ENCODE measurements around the gene AKT2. TPM values are rescaled to one million over a fixed set of nuclear protein-coding genes. Genes with fewer than 3 reads are reported as not detected.

The AKT2 gene
- total RNA-seq, 2 donors from 2014 or later = 190 to 208 TPM

- TF ChIP-seq, protein P1, sequence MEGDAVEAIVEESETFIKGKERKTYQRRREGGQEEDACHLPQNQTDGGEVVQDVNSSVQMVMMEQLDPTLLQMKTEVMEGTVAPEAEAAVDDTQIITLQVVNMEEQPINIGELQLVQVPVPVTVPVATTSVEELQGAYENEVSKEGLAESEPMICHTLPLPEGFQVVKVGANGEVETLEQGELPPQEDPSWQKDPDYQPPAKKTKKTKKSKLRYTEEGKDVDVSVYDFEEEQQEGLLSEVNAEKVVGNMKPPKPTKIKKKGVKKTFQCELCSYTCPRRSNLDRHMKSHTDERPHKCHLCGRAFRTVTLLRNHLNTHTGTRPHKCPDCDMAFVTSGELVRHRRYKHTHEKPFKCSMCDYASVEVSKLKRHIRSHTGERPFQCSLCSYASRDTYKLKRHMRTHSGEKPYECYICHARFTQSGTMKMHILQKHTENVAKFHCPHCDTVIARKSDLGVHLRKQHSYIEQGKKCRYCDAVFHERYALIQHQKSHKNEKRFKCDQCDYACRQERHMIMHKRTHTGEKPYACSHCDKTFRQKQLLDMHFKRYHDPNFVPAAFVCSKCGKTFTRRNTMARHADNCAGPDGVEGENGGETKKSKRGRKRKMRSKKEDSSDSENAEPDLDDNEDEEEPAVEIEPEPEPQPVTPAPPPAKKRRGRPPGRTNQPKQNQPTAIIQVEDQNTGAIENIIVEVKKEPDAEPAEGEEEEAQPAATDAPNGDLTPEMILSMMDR (conservative IDR thresholded peaks at IDR 0.05) = peak; percentile 81
- WGBS, 2 experiments (ENCODE audit: insufficient coverage in 1 of 2, insufficient read length in 1 of 2) = 45 to 46% methylated on average over 29 to 53 of the region's 54 CpGs
- no peak overlapping the region for H3K27ac Mint-ChIP-seq
- DNase-seq = peak; percentile 92
- H3K4me1 Mint-ChIP-seq = no peaks in the 10 kb centered on the region
- H3K36me3 ChIP-seq (ENCODE audit: control insufficient read depth, insufficient read depth, low read length) = no peaks in the 10 kb centered on the region
- H3K9me3 Mint-ChIP-seq = peaks cover 4% of the 10 kb centered on the region
- H3K4me1 ChIP-seq (ENCODE audit: control insufficient read depth, insufficient read depth, low read length) = no peaks in the 10 kb centered on the region
- no peak overlapping the region for H3K9ac ChIP-seq (ENCODE audit: extremely low read depth, low read length, poor library complexity, severe bottlenecking)
- H3K4me3 Mint-ChIP-seq = peak overlapping the region; percentile 38
- no peak overlapping the region for H3K4me3 ChIP-seq (ENCODE audit: low read length)
- H3K27me3 Mint-ChIP-seq (ENCODE audit: insufficient read depth) = peaks cover 51% of the 10 kb centered on the region
- H3K27ac ChIP-seq (ENCODE audit: low read depth, low read length) = no peak overlapping the region
- H3K27me3 ChIP-seq (ENCODE audit: control insufficient read depth, insufficient read depth, low read length, poor library complexity, severe bottlenecking) = peaks cover 52% of the 10 kb centered on the region
- H3K9me3 ChIP-seq (ENCODE audit: control insufficient read depth, low read length) = no peaks in the 10 kb centered on the region
- H3K36me3 Mint-ChIP-seq (ENCODE audit: low read depth) = peaks cover 5% of the 10 kb centered on the region
Observed at GRCh38 chr19:40217027-40217810, 67.9 kb downstream of the AKT2 start.

DNA sequence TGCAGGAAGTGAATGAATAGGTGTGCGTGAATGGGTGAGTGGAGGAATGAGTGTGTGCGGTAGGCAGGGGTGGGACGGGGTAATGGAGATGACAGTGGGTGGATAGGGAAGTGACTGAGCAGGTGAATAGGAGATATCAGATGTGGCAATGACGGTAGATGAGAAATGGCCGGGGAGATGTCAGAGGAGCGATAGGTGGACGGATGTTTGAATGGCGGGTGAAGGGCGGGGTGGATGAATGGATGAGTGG is 68.4 kb downstream of the AKT2 start:
- Mint-ChIP-seq H3K4me1 (no peaks in the 10 kb centered on the region), H3K9me3 (no peaks in the 10 kb centered on the region), H3K27ac (no peak overlapping the region), H3K27me3 (ENCODE audit: insufficient read depth) (peaks cover 49% of the 10 kb centered on the region), H3K4me3 (peak overlapping the region; percentile 38), H3K36me3 (ENCODE audit: low read depth) (peaks cover 10% of the 10 kb centered on the region)
- no peak overlapping the region for H3K4me3 ChIP-seq (ENCODE audit: low read length)
- no peak overlapping the region for H3K9ac ChIP-seq (ENCODE audit: extremely low read depth, low read length, poor library complexity, severe bottlenecking)
- no peak overlapping the region for H3K27ac ChIP-seq (ENCODE audit: low read depth, low read length)
- peaks cover 52% of the 10 kb centered on the region for H3K27me3 ChIP-seq (ENCODE audit: control insufficient read depth, insufficient read depth, low read length, poor library complexity, severe bottlenecking)
- H3K9me3 ChIP-seq (ENCODE audit: control insufficient read depth, low read length) = no peaks in the 10 kb centered on the region
- H3K36me3 ChIP-seq (ENCODE audit: control insufficient read depth, insufficient read depth, low read length) = no peaks in the 10 kb centered on the region
- no peaks in the 10 kb centered on the region for H3K4me1 ChIP-seq (ENCODE audit: control insufficient read depth, insufficient read depth, low read length)
- 86 to 88% methylated on average over 4 to 9 of the region's 9 CpGs for WGBS, 2 experiments (ENCODE audit: insufficient coverage in 1 of 2, insufficient read length in 1 of 2)
- DNase-seq = no peak
- TF ChIP-seq, protein P1 (conservative IDR thresholded peaks at IDR 0.05) = no peak

GRCh38 chr19:40216013-40216776 is 69.0 kb downstream of the AKT2 start:
- no peak overlapping the region for H3K9ac ChIP-seq (ENCODE audit: extremely low read depth, low read length, poor library complexity, severe bottlenecking)
- no peaks in the 10 kb centered on the region for H3K9me3 ChIP-seq (ENCODE audit: control insufficient read depth, low read length)
- DNase-seq = no peak
- 83 to 90% methylated on average over 13 to 22 of the region's 23 CpGs for WGBS, 2 experiments (ENCODE audit: insufficient coverage in 1 of 2, insufficient read length in 1 of 2)
- Mint-ChIP-seq H3K36me3 (ENCODE audit: low read depth) (peaks cover 15% of the 10 kb centered on the region), H3K4me1 (no peaks in the 10 kb centered on the region), H3K27ac (no peak overlapping the region), H3K9me3 (no peaks in the 10 kb centered on the region), H3K4me3 (no peak overlapping the region), H3K27me3 (ENCODE audit: insufficient read depth) (peaks cover 47% of the 10 kb centered on the region)
- no peak overlapping the region for H3K4me3 ChIP-seq (ENCODE audit: low read length)
- H3K4me1 ChIP-seq (ENCODE audit: control insufficient read depth, insufficient read depth, low read length) = no peaks in the 10 kb centered on the region
- H3K27me3 ChIP-seq (ENCODE audit: control insufficient read depth, insufficient read depth, low read length, poor library complexity, severe bottlenecking) = peaks cover 51% of the 10 kb centered on the region
- TF ChIP-seq, protein P1 (conservative IDR thresholded peaks at IDR 0.05) = no peak
- no peaks in the 10 kb centered on the region for H3K36me3 ChIP-seq (ENCODE audit: control insufficient read depth, insufficient read depth, low read length)
- no peak overlapping the region for H3K27ac ChIP-seq (ENCODE audit: low read depth, low read length)
